Activated T-cell treated with anti-CD3 and anti-CD28 coated beads, Interleukin-2, amount 50 U/mL, for 4 hours (primary cell): ENCODE measurements around the gene SPHKAP. TPM values are rescaled to one million over a fixed set of nuclear protein-coding genes. Genes with fewer than 3 reads are reported as not detected.
"Not testable (repeated sequence)": the region's sequence is repeated elsewhere in the genome, so short reads cannot be mapped to it uniquely, and the experiment has no call there.

Experiments used
- ATAC-seq, 2 donors: fragments of 200-7000 bp; cut with Tn5 transposase; one replicate each; pipeline ENCODE4 v1.10.0; 2021
- DNase-seq: peaks from one replicate; pipeline ENCODE4 v3.0.0-alpha.2; 2020
- H3K27me3 Mint-ChIP-seq: one replicate; pipeline ENCODE4 v1.8.0; 2021; ENCODE audit warnings: low read depth, mixed read lengths
- H3K36me3 Mint-ChIP-seq: one replicate; pipeline ENCODE4 v1.8.0; 2022; ENCODE audit warnings: mixed read lengths; ENCODE audit not compliant: insufficient read depth
- H3K4me1 Mint-ChIP-seq: one replicate; pipeline ENCODE4 v1.8.0; 2021; ENCODE audit warnings: low read depth, mixed read lengths
- H3K4me3 Mint-ChIP-seq: one replicate; pipeline ENCODE4 v1.8.0; 2021; ENCODE audit warnings: mild to moderate bottlenecking, moderate library complexity, mixed read lengths
- H3K9me3 Mint-ChIP-seq: one replicate; pipeline ENCODE4 v1.8.0; 2021; ENCODE audit warnings: mixed read lengths
- total RNA-seq, 3 donors: library from RNA; stranded (reverse); gene quantifications; one replicate each; pipeline ENCODE4 v1.2.1, GENCODE V29; 2021

The SPHKAP gene
- total RNA-seq, 3 donors from 2014 or later: not detected

DNA sequence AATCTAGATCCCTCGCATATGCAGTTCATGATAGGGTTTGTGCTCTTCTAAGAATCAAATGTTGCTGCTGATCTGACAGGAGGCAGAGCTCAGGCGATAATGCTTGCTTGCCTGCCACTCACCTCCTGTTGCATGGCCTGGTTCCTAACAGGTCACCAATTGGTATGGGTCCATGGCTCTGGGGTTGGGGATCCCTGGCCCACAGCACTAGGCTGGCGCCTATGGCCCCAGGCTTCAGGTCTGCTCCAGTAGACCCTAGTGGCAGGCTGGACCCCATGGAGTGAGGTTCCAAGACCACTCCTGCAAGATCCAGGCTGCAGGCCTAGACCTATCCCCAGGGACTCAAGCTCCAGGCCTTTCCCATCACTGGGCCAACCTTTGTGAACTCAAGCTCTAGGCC lies 102.3 kb downstream of the SPHKAP start:
- no peaks in the 10 kb centered on the region for H3K27me3 Mint-ChIP-seq
- H3K36me3 Mint-ChIP-seq: no peaks in the 10 kb centered on the region
- H3K4me1 Mint-ChIP-seq: no peaks in the 10 kb centered on the region
- H3K9me3 Mint-ChIP-seq: peaks cover 9% of the 10 kb centered on the region
- no peak for ATAC-seq
- no peak for DNase-seq
- no peak overlapping the region for H3K4me3 Mint-ChIP-seq

DNA sequence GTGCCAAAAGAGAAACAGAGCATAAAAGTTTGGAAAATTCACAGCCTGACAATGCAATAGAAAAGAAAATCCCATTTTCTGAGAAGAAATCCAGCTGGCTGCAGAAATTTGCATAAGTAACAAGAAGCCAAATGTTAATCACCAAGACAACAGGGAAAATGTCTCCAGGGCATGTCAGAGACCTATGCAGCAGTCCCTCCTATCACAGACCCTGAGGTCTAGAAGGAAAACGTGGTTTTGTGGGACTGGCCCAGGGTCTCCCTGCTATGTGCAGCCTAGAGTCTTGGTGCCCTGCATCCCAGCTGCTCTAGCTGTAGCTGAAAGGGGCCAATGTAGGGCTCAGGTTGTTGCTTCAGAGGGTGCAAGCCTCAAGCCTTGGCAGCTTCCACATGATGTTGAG lies 104.8 kb downstream of the SPHKAP start:
- not testable (repeated sequence) for H3K36me3 Mint-ChIP-seq, H3K4me3 Mint-ChIP-seq, H3K9me3 Mint-ChIP-seq, DNase-seq, H3K4me1 Mint-ChIP-seq, H3K27me3 Mint-ChIP-seq, ATAC-seq

DNA sequence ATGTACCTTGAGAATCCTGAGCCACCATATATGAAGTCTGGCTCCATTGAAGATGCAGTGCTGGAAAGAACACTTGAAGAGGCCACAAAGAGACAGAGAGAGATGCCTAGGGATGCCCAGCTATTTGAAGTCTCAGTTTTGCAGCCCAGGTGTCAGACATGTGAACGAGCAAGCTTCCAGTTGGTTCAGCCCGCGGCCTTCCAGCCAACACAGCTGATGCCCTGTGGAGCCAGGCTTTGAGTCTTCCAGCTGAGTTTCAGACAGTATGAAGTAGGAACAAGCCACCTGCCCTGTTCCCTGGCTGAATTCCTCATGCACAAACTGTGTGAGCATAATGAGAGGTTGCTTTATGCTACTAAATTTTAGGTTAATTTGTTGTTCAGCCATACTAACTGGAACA lies 108.8 kb downstream of the SPHKAP start:
- H3K4me1 Mint-ChIP-seq: no peaks in the 10 kb centered on the region
- H3K9me3 Mint-ChIP-seq: no peaks in the 10 kb centered on the region
- no peaks in the 10 kb centered on the region for H3K36me3 Mint-ChIP-seq
- DNase-seq: no peak
- no peaks in the 10 kb centered on the region for H3K27me3 Mint-ChIP-seq
- no peak for ATAC-seq
- H3K4me3 Mint-ChIP-seq: no peak overlapping the region

DNA sequence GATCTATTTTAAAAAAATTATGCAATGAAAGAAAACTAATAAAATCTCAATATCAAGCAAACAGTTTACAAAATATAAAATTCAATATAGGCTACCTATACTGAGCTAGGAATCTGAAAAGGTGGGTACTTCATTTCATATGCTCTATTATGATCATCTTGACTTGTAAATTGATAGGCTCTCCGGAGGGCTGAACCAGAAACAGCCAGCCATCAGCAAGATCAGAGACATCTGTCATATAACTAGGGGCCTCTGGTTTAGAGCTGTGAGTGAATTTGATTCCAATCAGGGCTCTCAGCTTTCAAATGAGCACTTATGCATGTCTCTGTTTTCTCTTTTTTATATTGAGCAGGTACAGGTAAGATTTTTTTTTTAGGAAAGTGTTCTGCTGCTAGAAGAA lies 114.2 kb downstream of the SPHKAP start:
- DNase-seq: no peak
- ATAC-seq: no peak
- no peaks in the 10 kb centered on the region for H3K36me3 Mint-ChIP-seq
- no peaks in the 10 kb centered on the region for H3K9me3 Mint-ChIP-seq
- H3K4me1 Mint-ChIP-seq: no peaks in the 10 kb centered on the region
- H3K4me3 Mint-ChIP-seq: no peak overlapping the region
- H3K27me3 Mint-ChIP-seq: no peaks in the 10 kb centered on the region

DNA sequence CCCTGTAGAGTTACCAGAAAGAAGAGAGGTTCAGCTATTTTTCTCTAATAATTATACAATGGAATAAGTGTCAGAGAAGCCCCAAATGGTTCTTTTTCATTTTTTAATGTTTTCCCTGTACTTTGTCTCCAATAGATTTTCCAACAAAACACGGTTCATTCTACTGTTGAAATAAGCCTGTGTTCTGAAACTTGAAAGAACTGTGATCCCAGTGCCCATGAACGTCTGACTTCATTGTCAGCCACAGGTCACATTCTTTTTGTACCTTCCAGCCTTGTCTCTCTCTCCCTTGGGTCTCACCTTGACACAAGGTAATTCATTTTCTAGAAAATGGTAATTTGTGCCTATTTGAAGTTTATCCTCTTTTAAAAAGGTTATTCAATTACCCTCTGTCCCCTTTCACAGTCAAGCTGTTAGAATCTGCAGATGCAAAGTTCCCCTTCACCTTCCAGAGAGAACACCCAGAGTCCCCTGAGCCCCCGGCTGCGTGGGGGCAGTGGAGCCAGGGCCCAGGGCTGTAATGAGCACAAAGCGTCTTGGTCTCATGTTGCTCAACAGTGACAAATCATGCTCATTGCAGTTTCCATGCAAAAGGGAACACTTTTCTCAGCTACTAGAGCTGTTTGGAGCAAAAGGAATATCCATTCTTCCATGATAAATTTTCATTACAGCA lies 115.2 kb downstream of the SPHKAP start:
- no peaks in the 10 kb centered on the region for H3K9me3 Mint-ChIP-seq

DNA sequence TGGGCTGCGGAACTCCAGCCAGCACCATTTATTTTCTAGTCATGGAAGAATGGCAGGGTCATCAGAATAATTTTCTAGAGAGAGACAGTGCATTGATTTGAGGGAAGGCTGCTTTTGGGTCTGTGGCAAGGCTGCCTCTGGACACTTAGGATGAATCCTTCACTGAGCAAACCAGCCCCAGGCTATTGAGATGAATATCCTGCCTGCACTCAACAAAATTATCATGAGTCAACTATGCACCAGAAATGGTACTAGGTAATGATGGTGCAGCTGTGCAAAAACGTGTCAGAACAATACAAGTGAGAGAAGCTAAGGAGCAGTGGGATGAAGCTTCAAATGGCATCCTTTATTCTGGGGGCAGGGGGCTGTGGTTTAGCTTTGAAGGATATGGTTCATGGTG lies 115.8 kb downstream of the SPHKAP start:
- no peak for ATAC-seq
- no peak overlapping the region for H3K4me3 Mint-ChIP-seq
- no peaks in the 10 kb centered on the region for H3K36me3 Mint-ChIP-seq
- no peaks in the 10 kb centered on the region for H3K9me3 Mint-ChIP-seq
- no peaks in the 10 kb centered on the region for H3K4me1 Mint-ChIP-seq
- H3K27me3 Mint-ChIP-seq: no peaks in the 10 kb centered on the region
- DNase-seq: no peak

More for the DNA sequence above, 115.2 kb downstream of the SPHKAP start:
- H3K4me1 Mint-ChIP-seq: no peaks in the 10 kb centered on the region
- ATAC-seq (no peak), DNase-seq (no peak)
- H3K36me3 Mint-ChIP-seq: no peaks in the 10 kb centered on the region
- no peak overlapping the region for H3K4me3 Mint-ChIP-seq
- no peaks in the 10 kb centered on the region for H3K27me3 Mint-ChIP-seq

DNA sequence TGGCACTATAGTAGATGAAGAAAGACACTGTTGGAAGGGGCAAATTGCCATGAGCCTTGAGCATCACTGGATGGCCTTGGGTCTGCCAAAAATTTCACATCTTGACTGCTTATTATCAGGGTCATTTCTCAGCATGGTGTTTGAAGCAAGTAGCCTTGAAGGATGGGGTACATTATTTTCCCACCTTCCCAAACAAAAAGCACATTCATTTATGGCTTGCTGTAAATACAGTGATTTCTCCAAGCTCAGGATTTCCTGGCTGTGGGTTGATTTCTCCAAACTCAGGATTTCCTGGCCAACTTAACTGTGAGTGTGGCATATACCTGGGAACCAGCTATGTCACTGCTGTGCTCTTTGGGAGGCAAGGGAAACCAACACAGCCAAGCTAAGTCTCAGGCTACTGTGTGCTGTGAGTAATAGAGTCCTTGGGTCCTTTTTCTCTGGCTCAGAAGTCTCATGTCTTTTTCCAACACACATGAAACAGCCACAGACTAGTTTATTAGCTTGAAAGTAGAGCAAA lies 116.6 kb downstream of the SPHKAP start:
- Mint-ChIP-seq H3K36me3 (no peaks in the 10 kb centered on the region), H3K4me3 (no peak overlapping the region), H3K27me3 (no peaks in the 10 kb centered on the region), H3K9me3 (no peaks in the 10 kb centered on the region), H3K4me1 (no peaks in the 10 kb centered on the region)
- DNase-seq: no peak
- ATAC-seq: no peak

DNA sequence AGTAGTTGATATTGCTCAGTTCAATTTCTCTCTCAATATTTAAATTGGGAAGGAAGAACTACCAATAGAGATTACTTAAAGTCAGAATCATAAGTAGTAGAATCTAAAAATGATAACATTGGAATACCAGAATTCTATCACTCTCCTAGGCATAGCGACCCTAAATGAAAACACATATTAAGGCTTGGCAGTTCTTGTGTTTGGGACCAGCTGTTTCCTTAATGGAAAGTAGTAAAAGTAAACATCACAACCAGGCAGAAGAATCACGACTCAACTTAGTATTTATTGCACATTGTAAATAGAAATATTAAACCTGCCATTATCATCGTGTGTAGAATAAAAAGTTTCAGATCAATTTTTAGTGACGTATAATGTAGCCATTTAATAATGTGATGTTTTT lies 117.5 kb downstream of the SPHKAP start:
- H3K4me1 Mint-ChIP-seq: no peaks in the 10 kb centered on the region
- H3K9me3 Mint-ChIP-seq: no peaks in the 10 kb centered on the region
- H3K27me3 Mint-ChIP-seq: no peaks in the 10 kb centered on the region
- H3K4me3 Mint-ChIP-seq: no peak overlapping the region
- DNase-seq (no peak), ATAC-seq (no peak)
- H3K36me3 Mint-ChIP-seq: no peaks in the 10 kb centered on the region

DNA sequence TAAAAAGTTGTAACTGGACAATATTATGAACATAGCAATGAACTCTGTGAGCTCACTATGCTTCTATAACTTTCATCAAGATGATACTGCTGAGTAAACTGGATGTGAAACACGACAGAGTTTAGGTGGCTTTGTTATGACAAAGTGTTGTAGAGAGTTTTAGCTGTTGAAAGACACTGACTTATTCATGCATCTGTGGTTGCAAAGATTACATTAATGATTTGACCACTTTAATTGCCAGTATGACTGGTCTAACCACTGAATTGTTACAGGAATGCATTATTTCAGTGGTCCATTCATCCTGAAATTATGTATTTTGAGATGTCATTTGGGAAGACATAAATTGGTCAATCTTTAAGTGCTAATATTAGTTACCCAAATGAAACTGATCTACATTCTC lies 117.9 kb downstream of the SPHKAP start:
- H3K9me3 Mint-ChIP-seq: no peaks in the 10 kb centered on the region
- ATAC-seq (no peak), DNase-seq (no peak)
- H3K27me3 Mint-ChIP-seq: no peaks in the 10 kb centered on the region
- H3K4me3 Mint-ChIP-seq: no peak overlapping the region
- H3K36me3 Mint-ChIP-seq: no peaks in the 10 kb centered on the region
- no peaks in the 10 kb centered on the region for H3K4me1 Mint-ChIP-seq

DNA sequence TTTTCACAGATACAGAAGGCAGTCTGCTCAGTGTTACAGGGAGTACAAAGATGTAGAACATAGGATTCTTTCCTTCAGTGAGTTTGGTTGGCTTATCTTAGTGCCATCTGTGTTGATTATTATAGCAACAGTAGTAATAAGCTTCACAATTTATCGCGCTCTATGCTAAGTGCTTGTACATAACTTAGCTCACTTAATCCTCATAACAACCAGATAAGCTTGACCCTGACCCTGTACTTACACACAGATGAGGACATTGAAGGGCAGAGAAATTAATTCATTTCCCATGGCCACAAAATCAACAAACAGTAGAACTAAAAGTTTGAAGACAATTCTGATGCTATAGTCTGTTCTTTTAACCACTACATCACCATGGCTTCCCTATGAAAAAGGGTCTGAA lies 121.8 kb downstream of the SPHKAP start:
- ATAC-seq (no peak), DNase-seq (no peak)
- no peaks in the 10 kb centered on the region for H3K4me1 Mint-ChIP-seq
- no peaks in the 10 kb centered on the region for H3K27me3 Mint-ChIP-seq
- no peaks in the 10 kb centered on the region for H3K36me3 Mint-ChIP-seq
- H3K9me3 Mint-ChIP-seq: no peaks in the 10 kb centered on the region
- H3K4me3 Mint-ChIP-seq: no peak overlapping the region

DNA sequence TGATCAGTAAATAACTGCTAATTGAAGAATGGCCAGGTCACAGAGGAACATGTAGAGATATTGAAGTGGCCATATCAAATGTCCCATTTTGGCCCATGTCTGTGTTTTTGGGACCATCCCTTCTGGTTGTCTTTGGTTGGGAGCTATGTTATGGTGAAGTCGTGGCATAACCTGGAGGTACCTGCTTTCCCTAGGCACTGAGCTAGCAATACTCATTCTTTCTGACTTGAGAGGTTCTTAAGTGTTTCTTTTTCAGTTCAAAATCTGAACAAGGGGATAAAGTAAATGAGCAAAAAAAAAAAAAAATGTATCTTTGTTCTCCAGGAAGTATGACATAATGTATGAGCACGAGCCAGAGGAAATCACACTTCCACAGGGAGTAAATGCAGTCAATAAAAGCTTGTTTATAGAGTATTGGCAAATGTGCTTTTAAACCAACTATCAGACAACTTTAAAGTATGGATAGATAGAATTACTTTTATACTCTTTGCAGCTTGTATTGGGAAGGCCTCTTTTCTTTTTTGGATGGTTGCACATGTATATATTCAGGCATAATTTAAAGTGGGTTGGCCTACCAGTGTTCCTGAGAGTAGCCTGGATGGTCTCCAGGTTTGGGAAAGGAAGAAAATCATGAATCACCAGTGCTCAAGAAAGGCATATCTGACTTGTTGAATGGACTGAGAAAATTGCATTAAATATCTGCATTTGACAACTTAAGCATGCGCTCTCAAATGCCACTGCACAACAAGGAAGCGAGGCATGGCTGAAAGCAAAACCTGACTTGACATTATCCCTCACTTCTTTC lies 125.0 kb downstream of the SPHKAP start:
- no peaks in the 10 kb centered on the region for H3K4me1 Mint-ChIP-seq
- H3K9me3 Mint-ChIP-seq: no peaks in the 10 kb centered on the region
- H3K4me3 Mint-ChIP-seq: no peak overlapping the region
- ATAC-seq (no peak), DNase-seq (no peak)
- H3K36me3 Mint-ChIP-seq: no peaks in the 10 kb centered on the region
- H3K27me3 Mint-ChIP-seq: no peaks in the 10 kb centered on the region

DNA sequence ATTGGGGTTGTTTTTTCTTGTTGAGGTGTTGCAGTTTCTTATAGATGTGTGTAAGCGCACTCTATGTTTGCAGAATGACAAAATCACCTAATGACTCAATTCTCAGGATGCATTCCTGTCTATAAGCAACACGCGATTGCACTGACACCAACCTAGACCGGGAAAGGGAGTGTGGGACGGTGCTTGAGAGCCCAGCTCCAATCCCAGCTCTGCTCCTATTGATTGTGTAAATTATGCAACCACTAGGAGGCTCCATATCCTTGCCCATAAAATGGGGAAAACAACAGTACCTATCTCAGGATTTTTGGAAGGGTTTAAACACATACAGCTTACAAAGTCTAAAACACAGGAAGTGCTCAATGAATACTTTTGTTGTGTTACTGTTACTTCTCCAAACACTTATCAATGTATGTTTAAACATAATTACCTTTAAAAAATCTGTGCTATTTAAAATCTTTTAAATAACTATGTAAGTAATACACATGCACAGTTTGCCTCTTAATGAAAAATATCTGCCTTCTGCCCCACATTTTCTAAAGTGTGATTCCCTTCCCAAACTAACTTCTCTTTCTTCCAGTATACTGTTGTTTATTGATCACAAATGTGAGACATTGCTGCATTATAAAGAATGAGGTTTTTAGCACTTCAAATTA lies 132.5 kb downstream of the SPHKAP start:
- Mint-ChIP-seq H3K4me1 (no peaks in the 10 kb centered on the region), H3K36me3 (no peaks in the 10 kb centered on the region), H3K4me3 (no peak overlapping the region), H3K9me3 (no peaks in the 10 kb centered on the region), H3K27me3 (no peaks in the 10 kb centered on the region)
- ATAC-seq (no peak), DNase-seq (no peak)

DNA sequence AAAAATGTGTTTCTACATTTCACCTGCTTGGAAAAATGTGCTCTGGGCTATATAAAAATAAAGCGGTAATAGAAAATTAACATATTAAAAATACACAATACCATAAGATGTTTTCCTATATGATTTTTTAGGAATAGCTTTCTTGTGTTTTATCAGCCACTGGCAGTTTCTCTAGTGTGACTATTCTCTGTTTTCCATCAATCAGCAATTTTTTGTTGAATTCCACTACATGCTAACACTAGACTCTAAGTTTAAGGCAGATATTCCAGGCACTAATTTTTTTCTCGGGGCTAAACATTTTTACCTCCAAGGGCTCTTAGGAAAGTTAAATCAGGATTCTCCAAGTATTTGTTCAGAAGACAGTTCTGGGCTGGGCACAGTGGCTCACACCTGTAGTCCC lies 140.5 kb downstream of the SPHKAP start:
- H3K9me3 Mint-ChIP-seq: no peaks in the 10 kb centered on the region
- DNase-seq (no peak), ATAC-seq (no peak)
- no peaks in the 10 kb centered on the region for H3K27me3 Mint-ChIP-seq
- H3K4me3 Mint-ChIP-seq: no peak overlapping the region
- H3K4me1 Mint-ChIP-seq: no peaks in the 10 kb centered on the region
- H3K36me3 Mint-ChIP-seq: no peaks in the 10 kb centered on the region

DNA sequence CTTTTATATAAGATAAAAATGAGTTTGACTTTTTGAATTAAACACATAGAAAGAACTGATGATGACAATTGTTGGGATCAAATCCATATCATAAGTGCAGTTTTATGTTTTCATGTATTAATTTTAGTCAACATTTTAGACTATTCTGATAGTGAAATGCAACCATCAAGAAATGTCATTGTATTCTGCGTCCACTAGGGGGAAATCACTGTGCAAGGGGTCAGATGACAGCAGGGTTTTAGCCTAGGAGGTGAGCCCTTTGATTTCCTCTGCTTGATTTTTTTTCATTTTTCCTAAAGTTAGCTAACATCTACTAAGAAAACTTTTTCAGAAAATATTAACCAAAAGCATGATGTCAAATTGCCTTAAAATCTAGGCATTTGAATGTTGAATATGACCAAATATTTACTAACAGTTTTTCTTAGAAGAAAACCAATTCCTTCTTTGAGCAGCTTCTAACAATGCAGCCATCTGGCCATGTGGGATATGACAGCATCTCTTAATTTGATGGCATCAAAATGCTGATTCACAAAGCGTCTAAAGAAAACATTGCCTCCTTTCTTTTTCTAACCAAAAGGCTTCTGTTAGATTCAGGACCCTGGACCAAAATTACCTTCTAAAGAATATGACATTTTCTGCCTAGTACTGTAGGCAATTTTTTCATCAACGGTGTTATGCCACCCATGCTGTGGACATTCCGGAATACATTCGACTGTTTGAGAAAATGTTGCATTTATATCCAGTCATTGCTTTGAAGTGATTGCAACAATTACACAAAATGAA lies 141.5 kb downstream of the SPHKAP start:
- H3K9me3 Mint-ChIP-seq: no peaks in the 10 kb centered on the region
- no peaks in the 10 kb centered on the region for H3K27me3 Mint-ChIP-seq
- ATAC-seq: no peak
- H3K4me3 Mint-ChIP-seq: no peak overlapping the region
- no peaks in the 10 kb centered on the region for H3K4me1 Mint-ChIP-seq
- no peak for DNase-seq
- H3K36me3 Mint-ChIP-seq: no peaks in the 10 kb centered on the region
